ENCODE results near the gene ADCY10. TPM values are rescaled to one million over a fixed set of nuclear protein-coding genes. Genes with fewer than 3 reads are reported as not detected.

The ADCY10 gene
- total RNA-seq, 1 experiment from 2014 or later: 0.20 TPM

DNA sequence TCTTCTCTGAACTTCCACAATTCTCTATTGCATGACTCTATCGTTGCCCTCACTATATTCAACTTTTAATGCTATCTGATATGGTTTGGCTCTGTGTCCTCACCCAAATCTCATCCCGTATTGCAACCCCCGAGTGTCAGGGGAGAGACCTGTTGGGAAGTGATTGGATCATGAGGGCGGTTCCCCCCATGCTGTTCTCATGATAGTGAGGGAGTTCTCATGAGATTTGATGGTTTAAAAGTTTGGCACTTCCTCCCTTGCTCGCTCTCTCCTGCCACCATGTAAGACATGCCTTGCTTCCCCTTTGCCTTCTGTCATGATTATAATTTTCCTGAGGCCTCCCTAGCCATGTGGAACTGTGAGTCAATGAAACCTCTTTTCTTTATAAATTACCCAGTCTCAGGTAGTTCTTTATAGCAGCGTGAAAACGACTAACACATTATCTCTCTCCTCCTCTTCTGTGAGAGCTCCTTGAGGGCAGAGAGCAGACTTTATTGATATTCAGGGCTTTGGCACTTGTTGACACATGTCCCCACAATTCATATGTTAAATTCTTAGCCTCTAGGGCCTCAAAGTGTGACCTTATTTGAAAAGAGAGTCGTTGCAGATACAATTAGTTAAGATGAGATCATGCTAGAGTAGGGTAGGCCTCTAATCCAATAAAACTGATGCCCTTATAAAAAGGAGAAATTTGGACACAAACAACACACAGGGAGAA, 52.1 kb downstream of the ADCY10 start:
- Histone ChIP-seq H3K4me2 (ENCODE audit: insufficient read depth, insufficient read length, low read length) (peak overlapping the region; percentile 13), H3K23me2 (ENCODE audit: insufficient read length, low read depth, low read length, poor library complexity, severe bottlenecking) (no peaks in the 10 kb centered on the region), H3K27ac (ENCODE audit: insufficient read length, low read depth, low read length) (no peak overlapping the region), H3K56ac (ENCODE audit: insufficient read length, low read depth, low read length) (no peak overlapping the region), H3K4ac (ENCODE audit: low read depth, low read length) (no peak overlapping the region), H4K8ac (replicated peaks; ENCODE audit: insufficient read length, low read depth, low read length) (no peak overlapping the region), H3K9ac (ENCODE audit: extremely low read depth, insufficient read length, low read length) (no peak overlapping the region), H3K9me3 (ENCODE audit: control insufficient read depth, low read depth, low read length) (no peaks in the 10 kb centered on the region), H3K27me3 (ENCODE audit: insufficient read depth, low read length) (no peaks in the 10 kb centered on the region), H2BK12ac (ENCODE audit: insufficient read length, low read depth, low read length) (no peak overlapping the region), H3K23ac (ENCODE audit: insufficient read length, low read depth, low read length) (no peak overlapping the region), H3K14ac (ENCODE audit: insufficient read depth, low read length) (no peak overlapping the region), H2BK15ac (ENCODE audit: low read depth, low read length) (no peak overlapping the region), H3T11ph (ENCODE audit: low read length) (no peak overlapping the region), H3K79me2 (ENCODE audit: insufficient read depth, low read length) (no peaks in the 10 kb centered on the region), H4K20me1 (ENCODE audit: control insufficient read depth, insufficient read depth, insufficient read length) (no peaks in the 10 kb centered on the region), H4K5ac (ENCODE audit: insufficient read length, low read depth, low read length) (no peak overlapping the region), H2AFZ (ENCODE audit: low read length) (no peak overlapping the region), H4K91ac (ENCODE audit: insufficient read length, low read depth, low read length) (no peak overlapping the region), H2BK20ac (ENCODE audit: low read depth, low read length, poor library complexity, severe bottlenecking) (no peak overlapping the region), H3K4me1 (ENCODE audit: insufficient read depth, low read length) (no peaks in the 10 kb centered on the region; the same call in 1 of the 2 replicates), H2BK120ac (ENCODE audit: low read depth, low read length, poor library complexity, severe bottlenecking) (no peak overlapping the region), H3K18ac (ENCODE audit: insufficient read length, low read depth, low read length) (no peak overlapping the region), H2AK5ac (ENCODE audit: insufficient read length, low read length) (no peak overlapping the region), H3K79me1 (ENCODE audit: insufficient read depth, low read depth, low read length, poor library complexity, severe bottlenecking) (no peaks in the 10 kb centered on the region), H2BK5ac (ENCODE audit: insufficient read length, low read length) (no peak overlapping the region)
- no CpG with 5 or more reads among the region's 8 CpGs for WGBS (ENCODE audit: extremely low coverage, insufficient read length, low lambda C conversion rate)
- peaks cover 39 to 40% of the 10 kb centered on the region in 2 experiments for H3K4me1 Mint-ChIP-seq
- peaks cover 12 to 14% of the 10 kb centered on the region in 2 experiments; a peak in 4 of 5 replicates for H3K9me3 Mint-ChIP-seq
- peak overlapping the region in 2 of 3 experiments; percentile 46 to 71; a peak in 4 of 7 replicates for H3K27ac Mint-ChIP-seq
- H3K36me3 Mint-ChIP-seq (ENCODE audit: insufficient read depth in 1 of 3, low read depth in 3 of 3): peaks cover 2 to 20% (median 9%) of the 10 kb centered on the region in 3 experiments
- no peak overlapping the region; a peak in 1 of 5 replicates for H3K4me3 Mint-ChIP-seq
- TF ChIP-seq, protein P1, sequence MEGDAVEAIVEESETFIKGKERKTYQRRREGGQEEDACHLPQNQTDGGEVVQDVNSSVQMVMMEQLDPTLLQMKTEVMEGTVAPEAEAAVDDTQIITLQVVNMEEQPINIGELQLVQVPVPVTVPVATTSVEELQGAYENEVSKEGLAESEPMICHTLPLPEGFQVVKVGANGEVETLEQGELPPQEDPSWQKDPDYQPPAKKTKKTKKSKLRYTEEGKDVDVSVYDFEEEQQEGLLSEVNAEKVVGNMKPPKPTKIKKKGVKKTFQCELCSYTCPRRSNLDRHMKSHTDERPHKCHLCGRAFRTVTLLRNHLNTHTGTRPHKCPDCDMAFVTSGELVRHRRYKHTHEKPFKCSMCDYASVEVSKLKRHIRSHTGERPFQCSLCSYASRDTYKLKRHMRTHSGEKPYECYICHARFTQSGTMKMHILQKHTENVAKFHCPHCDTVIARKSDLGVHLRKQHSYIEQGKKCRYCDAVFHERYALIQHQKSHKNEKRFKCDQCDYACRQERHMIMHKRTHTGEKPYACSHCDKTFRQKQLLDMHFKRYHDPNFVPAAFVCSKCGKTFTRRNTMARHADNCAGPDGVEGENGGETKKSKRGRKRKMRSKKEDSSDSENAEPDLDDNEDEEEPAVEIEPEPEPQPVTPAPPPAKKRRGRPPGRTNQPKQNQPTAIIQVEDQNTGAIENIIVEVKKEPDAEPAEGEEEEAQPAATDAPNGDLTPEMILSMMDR (conservative IDR thresholded peaks at IDR 0.05): no peak
- DNase-seq: no peak
- H3K27me3 Mint-ChIP-seq (ENCODE audit: low read depth): peaks cover 5% of the 10 kb centered on the region

All from H9 (cell line).